ENCODE measurements around the gene CERKL.

GRCh38 chr2:181660181-181660580, 3.3 kb upstream of the CERKL start:
- TF ChIP-seq, protein P1, sequence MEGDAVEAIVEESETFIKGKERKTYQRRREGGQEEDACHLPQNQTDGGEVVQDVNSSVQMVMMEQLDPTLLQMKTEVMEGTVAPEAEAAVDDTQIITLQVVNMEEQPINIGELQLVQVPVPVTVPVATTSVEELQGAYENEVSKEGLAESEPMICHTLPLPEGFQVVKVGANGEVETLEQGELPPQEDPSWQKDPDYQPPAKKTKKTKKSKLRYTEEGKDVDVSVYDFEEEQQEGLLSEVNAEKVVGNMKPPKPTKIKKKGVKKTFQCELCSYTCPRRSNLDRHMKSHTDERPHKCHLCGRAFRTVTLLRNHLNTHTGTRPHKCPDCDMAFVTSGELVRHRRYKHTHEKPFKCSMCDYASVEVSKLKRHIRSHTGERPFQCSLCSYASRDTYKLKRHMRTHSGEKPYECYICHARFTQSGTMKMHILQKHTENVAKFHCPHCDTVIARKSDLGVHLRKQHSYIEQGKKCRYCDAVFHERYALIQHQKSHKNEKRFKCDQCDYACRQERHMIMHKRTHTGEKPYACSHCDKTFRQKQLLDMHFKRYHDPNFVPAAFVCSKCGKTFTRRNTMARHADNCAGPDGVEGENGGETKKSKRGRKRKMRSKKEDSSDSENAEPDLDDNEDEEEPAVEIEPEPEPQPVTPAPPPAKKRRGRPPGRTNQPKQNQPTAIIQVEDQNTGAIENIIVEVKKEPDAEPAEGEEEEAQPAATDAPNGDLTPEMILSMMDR (IDR thresholded peaks at IDR 0.05) = no peak
- TF ChIP-seq POLR2A (IDR thresholded peaks at IDR 0.05) = no peak
